ENCODE data around the gene BID.
"Not testable (repeated sequence)": the region's sequence is repeated elsewhere in the genome, so short reads cannot be mapped to it uniquely, and the experiment has no call there.

BID gene

DNA sequence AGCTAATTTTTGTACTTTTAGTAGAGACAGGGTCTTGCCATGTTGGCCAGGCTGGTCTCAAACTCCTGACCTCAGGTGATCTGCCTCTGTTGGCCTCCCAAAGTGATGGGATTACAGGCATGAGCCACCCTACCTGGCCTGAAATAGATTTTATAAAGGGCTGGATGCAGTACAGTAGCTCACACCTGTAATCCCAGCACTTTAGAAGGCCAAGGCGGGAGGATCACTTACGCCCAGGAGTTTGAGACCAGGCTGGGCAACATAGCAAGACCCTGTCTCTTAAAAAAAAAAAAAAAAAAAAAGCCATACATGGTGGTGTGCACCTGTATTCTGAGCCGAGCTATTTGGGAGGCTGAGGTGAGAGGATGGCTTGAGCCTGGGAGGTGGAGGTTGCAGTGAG, 76.0 kb downstream of the BID start:
- not testable (repeated sequence) for DNase-seq

DNA sequence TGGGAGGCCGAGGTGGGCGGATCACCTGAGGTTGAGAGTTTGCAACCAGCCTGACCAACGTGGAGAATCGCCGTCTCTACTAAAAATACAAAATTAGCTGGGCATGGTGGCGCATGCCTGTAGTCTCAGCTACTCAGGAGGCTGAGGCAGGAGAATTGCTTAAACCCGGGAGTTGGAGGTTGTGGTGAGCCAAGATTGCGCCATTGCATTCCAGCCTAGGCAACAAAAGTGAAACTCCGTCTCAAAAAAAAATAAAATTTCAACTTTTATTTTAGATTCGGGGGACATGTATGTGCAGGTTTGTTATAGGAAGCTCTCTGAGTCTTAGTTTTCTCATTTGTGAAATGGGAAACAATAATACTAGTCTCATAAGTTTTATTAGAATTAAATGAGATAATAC, 77.1 kb downstream of the BID start:
- not testable (repeated sequence) for DNase-seq

DNA sequence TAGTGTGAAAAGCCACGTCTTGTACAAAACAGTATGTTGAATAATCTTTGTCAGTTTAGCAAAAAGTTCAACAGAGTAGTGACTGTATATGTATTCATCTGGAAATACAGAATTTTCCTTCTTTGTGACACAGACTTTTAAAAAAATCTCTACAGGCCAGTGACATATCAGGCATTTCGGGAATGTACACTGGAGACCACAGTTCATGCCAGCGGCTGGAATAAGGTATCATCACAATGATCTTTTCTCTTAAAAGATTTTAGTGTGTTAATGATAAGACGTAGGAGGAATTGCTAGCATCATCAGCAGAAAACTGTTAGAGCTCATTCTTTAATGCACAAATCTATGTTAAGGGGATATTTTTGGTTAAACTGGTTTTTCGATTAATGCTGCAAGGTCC, 78.3 kb downstream of the BID start:
- DNase-seq = no peak

DNA sequence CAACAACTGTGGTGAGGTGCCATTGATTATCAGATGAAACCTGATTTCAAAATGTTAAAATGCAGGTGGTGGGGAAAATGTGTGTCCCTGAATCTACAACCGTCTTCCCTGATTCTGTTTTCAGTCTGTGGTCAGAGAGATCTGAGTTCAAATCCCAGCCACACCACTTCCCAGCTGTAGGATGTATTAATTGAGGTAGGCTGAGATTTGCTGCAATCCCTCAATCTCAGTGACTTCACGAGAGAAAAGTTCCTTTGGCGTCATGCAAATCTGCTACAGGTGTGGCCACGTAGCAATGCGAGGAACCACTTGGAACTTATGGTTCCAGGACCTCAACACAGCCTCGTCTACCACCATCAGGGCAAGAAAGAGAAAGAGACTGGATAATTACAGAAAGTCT, 79.5 kb downstream of the BID start:
- no peak for DNase-seq

DNA sequence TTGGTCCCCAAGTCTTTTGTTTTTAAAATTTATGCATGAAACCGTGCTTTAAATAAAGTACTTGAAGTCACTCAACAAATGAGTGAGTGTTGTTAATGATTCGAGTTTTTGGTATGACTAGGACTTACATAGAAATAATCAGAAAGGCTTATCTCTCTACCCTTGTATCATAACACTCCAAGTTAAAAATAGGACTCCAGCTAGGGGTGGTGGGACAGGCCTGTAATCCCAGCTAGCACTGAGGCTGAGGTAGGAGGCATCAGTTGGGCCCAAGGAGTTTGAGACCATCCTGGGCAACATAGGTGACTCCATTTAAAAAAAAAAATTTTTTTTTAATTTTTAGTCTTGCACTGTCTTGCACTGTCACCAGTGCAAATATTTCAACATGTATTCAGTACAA, 80.1 kb downstream of the BID start:
- DNase-seq = no peak

DNA sequence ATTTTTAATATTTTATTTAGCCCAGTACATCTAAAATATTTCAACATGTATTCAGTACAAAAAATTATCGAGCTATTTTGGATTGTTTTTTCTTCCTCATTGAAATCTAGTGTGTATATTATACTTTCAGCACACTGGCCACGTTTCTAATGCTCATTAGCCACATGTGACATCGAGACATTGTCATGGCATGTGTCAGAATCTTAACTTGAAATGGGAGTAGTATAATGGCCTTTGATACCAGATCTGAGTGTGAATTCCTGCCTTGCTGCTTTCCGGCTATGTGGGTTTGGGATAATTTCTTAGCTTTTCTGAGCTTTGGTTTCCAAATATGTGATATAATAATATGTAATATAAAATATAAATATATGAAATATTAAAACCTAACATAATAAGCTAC, 81.4 kb downstream of the BID start:
- no peak for DNase-seq

DNA sequence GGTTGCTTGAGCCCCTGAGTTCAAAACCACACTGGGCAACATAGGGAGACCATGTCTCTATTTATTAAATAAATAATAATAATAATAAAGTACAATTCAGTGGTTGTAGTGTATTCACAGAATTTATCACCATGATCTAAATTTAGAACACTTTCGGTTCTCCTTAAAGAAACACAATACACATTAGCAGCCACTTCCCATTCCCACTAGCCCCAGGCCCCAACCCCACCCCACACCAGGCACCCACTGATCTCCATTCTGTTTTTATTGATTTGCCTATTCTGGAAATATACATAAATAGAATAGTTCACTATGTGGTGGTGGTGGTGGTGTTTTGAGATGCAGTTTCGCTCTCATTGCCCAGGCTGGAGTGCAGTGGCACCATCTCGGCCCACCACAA, 90.0 kb downstream of the BID start:
- no peak for DNase-seq

Data from stimulated activated naive CD4-positive, alpha-beta T cell treated with Interleukin-2 at 50 U/mL for 16 hours (primary cell).